ENCODE data around the gene PTPRG. TPM values are rescaled to one million over a fixed set of nuclear protein-coding genes. Genes with fewer than 3 reads are reported as not detected.

PTPRG gene
- total RNA-seq, 1 donor from 2014 or later = 39.6 TPM

DNA sequence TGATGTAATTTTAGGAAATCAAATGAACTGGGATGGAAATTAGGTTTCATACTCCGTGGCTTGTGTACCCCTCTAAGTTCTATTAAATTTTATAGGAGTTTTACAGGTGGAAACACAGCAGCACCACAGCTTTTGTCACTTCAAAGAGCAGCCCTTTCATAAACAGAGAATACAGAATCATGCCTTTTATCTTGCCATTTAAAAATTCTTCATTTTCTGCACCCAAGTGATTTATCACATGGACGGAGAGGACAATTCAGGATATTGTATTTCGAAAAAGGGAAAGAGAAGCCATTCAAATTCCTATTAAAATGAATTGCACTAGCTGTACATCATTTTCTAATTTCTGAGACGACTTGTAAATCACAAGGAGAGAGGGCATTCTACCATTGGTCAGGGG is 245.4 kb downstream of the PTPRG start:
- Mint-ChIP-seq H3K9me3 (ENCODE audit: unreplicated experiment) (no peaks in the 10 kb centered on the region), H3K4me1 (ENCODE audit: low read depth, unreplicated experiment) (peaks cover 2% of the 10 kb centered on the region), H3K27ac (ENCODE audit: unreplicated experiment) (no peak overlapping the region), H3K27me3 (ENCODE audit: low read depth, unreplicated experiment) (no peaks in the 10 kb centered on the region), H3K36me3 (ENCODE audit: low read depth, unreplicated experiment) (no peaks in the 10 kb centered on the region), H3K4me3 (ENCODE audit: unreplicated experiment) (no peak overlapping the region)
- H3K79me2 ChIP-seq (ENCODE audit: insufficient read depth, low read length) = no peaks in the 10 kb centered on the region
- no peak overlapping the region for H3K4me3 ChIP-seq (ENCODE audit: insufficient read depth, low read depth, low read length)
- no peak overlapping the region for H2AFZ ChIP-seq (ENCODE audit: low read depth, low read length)
- H3K4me2 ChIP-seq (ENCODE audit: low read length) = no peak overlapping the region
- no peak for FAIRE-seq
- H3K9ac ChIP-seq (ENCODE audit: low read length) = no peak overlapping the region
- H3K4me1 ChIP-seq (ENCODE audit: insufficient read depth, low read length) = no peaks in the 10 kb centered on the region
- H4K20me1 ChIP-seq (ENCODE audit: insufficient read depth, low read length) = peaks cover 46% of the 10 kb centered on the region
- no peaks in the 10 kb centered on the region for H3K36me3 ChIP-seq (ENCODE audit: insufficient read depth, low read length)
- H3K9me3 ChIP-seq (ENCODE audit: insufficient read depth, low read depth, low read length) = no peaks in the 10 kb centered on the region
- no peaks in the 10 kb centered on the region for H3K27me3 ChIP-seq (ENCODE audit: insufficient read depth, low read length)
- TF ChIP-seq, protein P1, sequence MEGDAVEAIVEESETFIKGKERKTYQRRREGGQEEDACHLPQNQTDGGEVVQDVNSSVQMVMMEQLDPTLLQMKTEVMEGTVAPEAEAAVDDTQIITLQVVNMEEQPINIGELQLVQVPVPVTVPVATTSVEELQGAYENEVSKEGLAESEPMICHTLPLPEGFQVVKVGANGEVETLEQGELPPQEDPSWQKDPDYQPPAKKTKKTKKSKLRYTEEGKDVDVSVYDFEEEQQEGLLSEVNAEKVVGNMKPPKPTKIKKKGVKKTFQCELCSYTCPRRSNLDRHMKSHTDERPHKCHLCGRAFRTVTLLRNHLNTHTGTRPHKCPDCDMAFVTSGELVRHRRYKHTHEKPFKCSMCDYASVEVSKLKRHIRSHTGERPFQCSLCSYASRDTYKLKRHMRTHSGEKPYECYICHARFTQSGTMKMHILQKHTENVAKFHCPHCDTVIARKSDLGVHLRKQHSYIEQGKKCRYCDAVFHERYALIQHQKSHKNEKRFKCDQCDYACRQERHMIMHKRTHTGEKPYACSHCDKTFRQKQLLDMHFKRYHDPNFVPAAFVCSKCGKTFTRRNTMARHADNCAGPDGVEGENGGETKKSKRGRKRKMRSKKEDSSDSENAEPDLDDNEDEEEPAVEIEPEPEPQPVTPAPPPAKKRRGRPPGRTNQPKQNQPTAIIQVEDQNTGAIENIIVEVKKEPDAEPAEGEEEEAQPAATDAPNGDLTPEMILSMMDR (IDR thresholded peaks at IDR 0.05; ENCODE audit: insufficient read depth, low read depth, low read length) = no peak
- H3K27ac ChIP-seq (ENCODE audit: low read depth, low read length) = no peak overlapping the region
- no peak for DNase-seq (ENCODE audit: low read depth)

DNA sequence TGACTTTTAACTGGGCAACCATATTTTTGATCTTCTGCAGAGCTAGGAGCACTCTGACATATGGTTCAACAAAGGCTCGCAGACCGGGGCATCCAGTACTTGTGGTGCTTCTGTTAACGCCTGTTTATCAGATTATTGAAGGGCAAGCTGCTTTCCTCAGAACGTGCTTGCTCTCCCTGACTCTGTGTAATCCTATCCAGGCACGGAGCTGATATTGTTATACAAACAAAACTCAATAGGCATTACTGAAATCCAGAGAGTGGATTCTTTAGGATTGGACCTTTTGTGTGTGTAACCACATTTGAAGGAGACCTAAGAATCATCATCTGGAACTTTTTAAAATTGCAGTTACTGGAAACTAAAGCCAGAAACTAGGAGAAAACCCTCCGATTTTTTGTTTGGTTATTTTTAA is 246.5 kb downstream of the PTPRG start:
- no peaks in the 10 kb centered on the region for H3K79me2 ChIP-seq (ENCODE audit: insufficient read depth, low read length)
- Mint-ChIP-seq H3K36me3 (ENCODE audit: low read depth, unreplicated experiment) (no peaks in the 10 kb centered on the region), H3K9me3 (ENCODE audit: unreplicated experiment) (no peaks in the 10 kb centered on the region), H3K4me1 (ENCODE audit: low read depth, unreplicated experiment) (peaks cover 2% of the 10 kb centered on the region), H3K27ac (ENCODE audit: unreplicated experiment) (no peak overlapping the region), H3K4me3 (ENCODE audit: unreplicated experiment) (no peak overlapping the region), H3K27me3 (ENCODE audit: low read depth, unreplicated experiment) (no peaks in the 10 kb centered on the region)
- no peak overlapping the region for H3K4me3 ChIP-seq (ENCODE audit: insufficient read depth, low read depth, low read length)
- FAIRE-seq = no peak
- no peaks in the 10 kb centered on the region for H3K27me3 ChIP-seq (ENCODE audit: insufficient read depth, low read length)
- H3K4me2 ChIP-seq (ENCODE audit: low read length) = no peak overlapping the region
- no peaks in the 10 kb centered on the region for H3K36me3 ChIP-seq (ENCODE audit: insufficient read depth, low read length)
- H3K27ac ChIP-seq (ENCODE audit: low read depth, low read length) = no peak overlapping the region
- H3K9me3 ChIP-seq (ENCODE audit: insufficient read depth, low read depth, low read length) = no peaks in the 10 kb centered on the region
- no peak overlapping the region for H2AFZ ChIP-seq (ENCODE audit: low read depth, low read length)
- DNase-seq (ENCODE audit: low read depth) = peak; percentile 33
- peaks cover 38% of the 10 kb centered on the region for H4K20me1 ChIP-seq (ENCODE audit: insufficient read depth, low read length)
- no peaks in the 10 kb centered on the region for H3K4me1 ChIP-seq (ENCODE audit: insufficient read depth, low read length)
- no peak overlapping the region for H3K9ac ChIP-seq (ENCODE audit: low read length)
- TF ChIP-seq, protein P1 (IDR thresholded peaks at IDR 0.05; ENCODE audit: insufficient read depth, low read depth, low read length) = no peak
- no peak for TF ChIP-seq EZH2 (IDR thresholded peaks at IDR 0.05; ENCODE audit: insufficient read depth, low read length)

DNA sequence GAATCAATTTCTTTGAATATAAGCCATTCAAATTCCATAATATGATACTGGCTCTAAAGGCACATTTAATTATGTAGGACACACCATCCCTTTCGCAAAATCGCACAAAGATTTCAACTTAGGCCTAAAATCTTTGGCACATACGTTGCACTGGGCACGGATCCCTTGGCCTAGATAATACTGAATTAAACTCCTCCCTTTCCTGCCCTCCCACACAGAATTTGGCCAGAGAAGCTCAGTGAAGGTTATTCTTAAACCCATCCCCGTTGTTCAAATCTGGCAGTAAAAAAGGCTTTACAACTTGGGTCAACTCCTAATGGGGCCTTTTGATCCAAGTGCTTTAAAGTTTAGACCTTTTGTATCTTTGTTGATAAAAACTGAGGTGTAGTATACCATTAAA is 247.2 kb downstream of the PTPRG start:
- Mint-ChIP-seq H3K27me3 (ENCODE audit: low read depth, unreplicated experiment) (no peaks in the 10 kb centered on the region), H3K36me3 (ENCODE audit: low read depth, unreplicated experiment) (no peaks in the 10 kb centered on the region), H3K4me3 (ENCODE audit: unreplicated experiment) (no peak overlapping the region), H3K9me3 (ENCODE audit: unreplicated experiment) (no peaks in the 10 kb centered on the region), H3K4me1 (ENCODE audit: low read depth, unreplicated experiment) (peaks cover 2% of the 10 kb centered on the region), H3K27ac (ENCODE audit: unreplicated experiment) (no peak overlapping the region)
- H3K27ac ChIP-seq (ENCODE audit: low read depth, low read length) = no peak overlapping the region
- no peaks in the 10 kb centered on the region for H3K36me3 ChIP-seq (ENCODE audit: insufficient read depth, low read length)
- FAIRE-seq (no peak), DNase-seq (ENCODE audit: low read depth) (no peak)
- no peaks in the 10 kb centered on the region for H3K9me3 ChIP-seq (ENCODE audit: insufficient read depth, low read depth, low read length)
- no peak overlapping the region for H3K4me2 ChIP-seq (ENCODE audit: low read length)
- no peaks in the 10 kb centered on the region for H3K4me1 ChIP-seq (ENCODE audit: insufficient read depth, low read length)
- peaks cover 33% of the 10 kb centered on the region for H4K20me1 ChIP-seq (ENCODE audit: insufficient read depth, low read length)
- no peak overlapping the region for H3K4me3 ChIP-seq (ENCODE audit: insufficient read depth, low read depth, low read length)
- no peak overlapping the region for H3K9ac ChIP-seq (ENCODE audit: low read length)
- TF ChIP-seq, protein P1 (IDR thresholded peaks at IDR 0.05; ENCODE audit: insufficient read depth, low read depth, low read length) = no peak
- no peak for TF ChIP-seq EZH2 (IDR thresholded peaks at IDR 0.05; ENCODE audit: insufficient read depth, low read length)
- H3K27me3 ChIP-seq (ENCODE audit: insufficient read depth, low read length) = no peaks in the 10 kb centered on the region
- H2AFZ ChIP-seq (ENCODE audit: low read depth, low read length) = no peak overlapping the region
- no peaks in the 10 kb centered on the region for H3K79me2 ChIP-seq (ENCODE audit: insufficient read depth, low read length)
